Measurements from ENCODE around the gene RTN1. TPM values are rescaled to one million over a fixed set of nuclear protein-coding genes. Genes with fewer than 3 reads are reported as not detected.

Gene RTN1
- total and polyA plus RNA-seq, 10 of the 15 experiments (the other 5 are each of a cell fraction or from before 2014, with no cell fraction given): 0.03 to 0.55 (median 0.13) TPM; not detected in 4

- H3K27me3 ChIP-seq (replicated peaks in 1 of 2; ENCODE audit: control insufficient read depth in 2 of 2, insufficient read depth in 2 of 2, low read length in 1 of 2): no peaks in the 10 kb centered on the region
- no peaks in the 10 kb centered on the region; the same call in 2 of the 3 replicates for H3K9me3 ChIP-seq (replicated peaks; ENCODE audit: control insufficient read depth, insufficient read depth, low read length)
- in situ Hi-C loops (cut with MboI): no loop called here
- ChIA-PET CTCF (no interaction called here), SMC1A (ENCODE audit: uncharacterized antibody, unreplicated experiment) (no interaction called here), RAD21 (ENCODE audit: unreplicated experiment) (no interaction called here), POLR2A (no interaction called here)
- DNase-seq (ENCODE audit: low read depth, low spot score) (no peak), FAIRE-seq (no peak), ATAC-seq (no peak)
- H4K20me1 ChIP-seq (ENCODE audit: control insufficient read depth, insufficient read depth): no peaks in the 10 kb centered on the region
- H3K9ac ChIP-seq (ENCODE audit: control insufficient read depth, insufficient read depth, low read length): no peak overlapping the region
- H3K36me3 ChIP-seq (ENCODE audit: control insufficient read depth in 2 of 2, insufficient read depth in 2 of 2, low read length in 1 of 2): no peaks in the 10 kb centered on the region
- TF ChIP-seq ESRRA (IDR thresholded peaks at IDR 0.05; ENCODE audit: low read length) (no peak), BMI1 (IDR thresholded peaks at IDR 0.05; ENCODE audit: borderline replicate concordance) (no peak), SPI1 (IDR thresholded peaks at IDR 0.05; ENCODE audit: borderline replicate concordance, insufficient read depth, low read depth, low read length) (no peak), ETV6 (conservative IDR thresholded peaks at IDR 0.05 in 1 of 2, IDR thresholded peaks at IDR 0.05 in 1 of 2; ENCODE audit: borderline replicate concordance in 1 of 2, low read depth in 1 of 2) (no peak), ZNF384 (IDR thresholded peaks at IDR 0.05; ENCODE audit: borderline replicate concordance, low read depth, low read length) (no peak), MEF2A (IDR thresholded peaks at IDR 0.05; ENCODE audit: insufficient read depth, low read depth, low read length) (no peak), CHD2 (IDR thresholded peaks at IDR 0.05; ENCODE audit: borderline replicate concordance, low read depth, low read length) (no peak), POLR2AphosphoS5 (IDR thresholded peaks at IDR 0.05; ENCODE audit: low read length) (no peak)
- WGBS (ENCODE audit: insufficient coverage, insufficient replicate concordance, low lambda C conversion rate, missing lambda C conversion rate): 15% methylated on average over 3 of the region's 3 CpGs
- H3K4me3 ChIP-seq: no peak overlapping the region
- no peak overlapping the region for H2AFZ ChIP-seq (ENCODE audit: control insufficient read depth, low read depth, low read length)
- no peak overlapping the region for H3K27ac ChIP-seq (ENCODE audit: control insufficient read depth, insufficient read depth)
- intact Hi-C loops (cut with micrococcal nuclease; ENCODE audit: unreplicated experiment): no loop called here
- no TSS peak for BruUV-seq (replicated peaks)
- no peaks in the 10 kb centered on the region for H3K79me2 ChIP-seq (ENCODE audit: control insufficient read depth, insufficient read depth, low read length)
- no peak overlapping the region for H3K4me2 ChIP-seq (ENCODE audit: control insufficient read depth, insufficient read depth)
- no peaks in the 10 kb centered on the region for H3K4me1 ChIP-seq (ENCODE audit: control insufficient read depth, insufficient read depth, low read length)
These were observed 192.8 kb downstream of the RTN1 start for GRCh38 chr14:59677771-59678231.

GRCh38 chr14:59675394-59675793 is 195.2 kb downstream of the RTN1 start:
- DNase-seq (ENCODE audit: low read depth, low spot score) (no peak), ATAC-seq (no peak), FAIRE-seq (no peak)
- no peak overlapping the region for H3K4me2 ChIP-seq (ENCODE audit: control insufficient read depth, insufficient read depth)
- no peaks in the 10 kb centered on the region; the same call in 2 of the 3 replicates for H3K9me3 ChIP-seq (replicated peaks; ENCODE audit: control insufficient read depth, insufficient read depth, low read length)
- H3K79me2 ChIP-seq (ENCODE audit: control insufficient read depth, insufficient read depth, low read length): no peaks in the 10 kb centered on the region
- intact Hi-C loops (cut with micrococcal nuclease; ENCODE audit: unreplicated experiment) (no loop called here), in situ Hi-C loops (cut with MboI) (no loop called here)
- H3K27ac ChIP-seq (ENCODE audit: control insufficient read depth, insufficient read depth): no peak overlapping the region
- BruUV-seq (replicated peaks): no TSS peak
- ChIA-PET RAD21 (ENCODE audit: unreplicated experiment) (no interaction called here), SMC1A (ENCODE audit: uncharacterized antibody, unreplicated experiment) (no interaction called here), CTCF (no interaction called here), POLR2A (no interaction called here)
- H3K9ac ChIP-seq (ENCODE audit: control insufficient read depth, insufficient read depth, low read length): no peak overlapping the region
- no peaks in the 10 kb centered on the region for H3K36me3 ChIP-seq (ENCODE audit: control insufficient read depth in 2 of 2, insufficient read depth in 2 of 2, low read length in 1 of 2)
- no peak overlapping the region for H3K4me3 ChIP-seq
- H3K27me3 ChIP-seq (replicated peaks in 1 of 2; ENCODE audit: control insufficient read depth in 2 of 2, insufficient read depth in 2 of 2, low read length in 1 of 2): no peaks in the 10 kb centered on the region
- H4K20me1 ChIP-seq (ENCODE audit: control insufficient read depth, insufficient read depth): no peaks in the 10 kb centered on the region
- no peak overlapping the region for H2AFZ ChIP-seq (ENCODE audit: control insufficient read depth, low read depth, low read length)
- WGBS (ENCODE audit: insufficient coverage, insufficient replicate concordance, low lambda C conversion rate, missing lambda C conversion rate): 0% methylated on average over 1 of the region's 1 CpG
- TF ChIP-seq SREBF1 (IDR thresholded peaks at IDR 0.05; ENCODE audit: low read length) (no peak), SREBF2 (IDR thresholded peaks at IDR 0.05; ENCODE audit: low read length) (no peak), NR2C1 (IDR thresholded peaks at IDR 0.05) (no peak), CTCF (IDR thresholded peaks at IDR 0.05 in 2 of 3, conservative IDR thresholded peaks at IDR 0.05 in 1 of 3; ENCODE audit: control insufficient read depth in 2 of 3, extremely low read depth in 1 of 3, insufficient read depth in 1 of 3, low read depth in 3 of 3, low read length in 3 of 3) (no peak), ASH2L (IDR thresholded peaks at IDR 0.05; ENCODE audit: borderline replicate concordance, low read depth) (no peak), PAX5 (IDR thresholded peaks at IDR 0.05; ENCODE audit: borderline replicate concordance, low read depth, low read length) (no peak)
- no peaks in the 10 kb centered on the region for H3K4me1 ChIP-seq (ENCODE audit: control insufficient read depth, insufficient read depth, low read length)
